OCI-LY7 (cell line): ENCODE results near the gene FHOD3.

Experiments
- EZH2phosphoT487 ChIP-seq: fragments of 200-600 bp; sonication (generic); IDR thresholded peaks from 2 replicates; pipeline ENCODE4 v1.6.1; 2018; ENCODE audit warnings: low read depth, borderline replicate concordance, mild to moderate bottlenecking, mixed run types, antibody characterized with exemption, low read length, moderate library complexity, mixed read lengths
- TF ChIP-seq, protein P1 (sequence below): fragments of 200-600 bp; sonication (generic); conservative IDR thresholded peaks from 2 replicates; pipeline ENCODE4 v1.5.1; 2014; ENCODE audit warnings: mild to moderate bottlenecking, antibody characterized with exemption, low read length, moderate library complexity, mixed read lengths

DNA sequence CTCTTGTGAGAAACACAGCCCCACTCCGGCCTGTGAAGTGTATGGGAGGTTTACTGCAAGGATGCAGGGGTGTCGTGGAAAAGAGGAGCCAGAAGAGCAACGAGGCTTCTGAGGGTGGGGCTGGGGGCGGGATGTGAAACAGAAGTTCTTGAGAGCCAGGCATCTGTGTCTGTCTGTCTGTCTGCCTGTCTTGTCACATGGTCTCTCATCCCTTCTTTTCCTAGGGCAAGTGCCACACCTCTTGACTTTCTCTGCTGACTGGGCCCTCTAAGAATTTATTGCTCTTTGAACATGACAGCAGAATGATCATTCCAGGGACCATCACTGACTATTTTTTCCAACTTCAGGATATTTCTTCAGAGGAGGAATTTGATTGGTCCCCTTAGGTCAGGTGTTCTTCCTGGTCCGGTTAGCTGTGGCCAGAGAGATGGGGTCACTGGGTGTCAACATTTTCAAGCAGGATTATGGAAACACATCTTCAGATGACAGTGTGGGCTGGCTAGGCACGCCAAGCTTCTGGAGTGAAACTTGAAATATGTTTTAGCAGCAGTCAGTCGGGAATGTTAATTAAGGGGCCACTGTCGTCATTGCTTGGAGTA lies 131.0 kb downstream of the FHOD3 start:
- TF ChIP-seq, protein P1, sequence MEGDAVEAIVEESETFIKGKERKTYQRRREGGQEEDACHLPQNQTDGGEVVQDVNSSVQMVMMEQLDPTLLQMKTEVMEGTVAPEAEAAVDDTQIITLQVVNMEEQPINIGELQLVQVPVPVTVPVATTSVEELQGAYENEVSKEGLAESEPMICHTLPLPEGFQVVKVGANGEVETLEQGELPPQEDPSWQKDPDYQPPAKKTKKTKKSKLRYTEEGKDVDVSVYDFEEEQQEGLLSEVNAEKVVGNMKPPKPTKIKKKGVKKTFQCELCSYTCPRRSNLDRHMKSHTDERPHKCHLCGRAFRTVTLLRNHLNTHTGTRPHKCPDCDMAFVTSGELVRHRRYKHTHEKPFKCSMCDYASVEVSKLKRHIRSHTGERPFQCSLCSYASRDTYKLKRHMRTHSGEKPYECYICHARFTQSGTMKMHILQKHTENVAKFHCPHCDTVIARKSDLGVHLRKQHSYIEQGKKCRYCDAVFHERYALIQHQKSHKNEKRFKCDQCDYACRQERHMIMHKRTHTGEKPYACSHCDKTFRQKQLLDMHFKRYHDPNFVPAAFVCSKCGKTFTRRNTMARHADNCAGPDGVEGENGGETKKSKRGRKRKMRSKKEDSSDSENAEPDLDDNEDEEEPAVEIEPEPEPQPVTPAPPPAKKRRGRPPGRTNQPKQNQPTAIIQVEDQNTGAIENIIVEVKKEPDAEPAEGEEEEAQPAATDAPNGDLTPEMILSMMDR = no peak
- no peak for TF ChIP-seq EZH2phosphoT487
